DOHH2 (cell line): Measurements from ENCODE around the gene MEOX1.

Experiments
- CTCF ChIP-seq: fragments of 200-600 bp; sonication (generic); IDR thresholded peaks from one replicate; pipeline ENCODE4 v1.5.1; 2014; ENCODE audit warnings: antibody characterized with exemption, mild to moderate bottlenecking, low read depth, low read length; ENCODE audit not compliant: poor library complexity, severe bottlenecking
- EZH2phosphoT487 ChIP-seq: fragments of 200-600 bp; sonication (generic); IDR thresholded peaks from 2 replicates; pipeline ENCODE4 v1.6.1; 2017; ENCODE audit warnings: borderline replicate concordance, mild to moderate bottlenecking, antibody characterized with exemption, low read length, moderate library complexity, mixed read lengths

GRCh38 chr17:43627653-43628052 lies 34.1 kb downstream of the MEOX1 start:
- no peak for TF ChIP-seq CTCF
- TF ChIP-seq EZH2phosphoT487: no peak
